ENCODE results near the gene C6orf89. TPM values are rescaled to one million over a fixed set of nuclear protein-coding genes. Genes with fewer than 3 reads are reported as not detected.

C6orf89 gene
- total RNA-seq, 6 donors from 2014 or later = 22.0 to 60.8 (median 42.5) TPM

DNA sequence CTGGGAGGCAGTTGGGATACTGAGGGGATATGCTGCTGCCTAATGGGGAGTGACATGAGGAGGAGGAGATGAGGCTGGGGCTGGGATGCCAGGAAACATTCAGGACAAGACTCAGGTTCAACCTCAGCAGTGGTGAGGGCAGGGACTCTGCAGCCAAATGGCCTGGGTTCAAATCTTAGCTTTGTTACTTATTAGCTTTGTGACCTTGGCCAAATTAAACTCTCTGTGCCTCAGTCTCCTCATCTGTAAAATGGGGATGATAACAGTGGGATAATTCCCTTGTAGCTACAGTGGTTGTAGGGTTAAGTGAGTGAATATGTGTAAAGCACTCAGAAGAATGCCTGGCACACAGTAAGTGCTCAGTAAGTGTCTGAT, 70.7 kb downstream of the C6orf89 start:
- ATAC-seq (ENCODE audit: low FRiP score in 2 of 2) = no peak
- DNase-seq = no peak
- H3K9me3 ChIP-seq = no peaks in the 10 kb centered on the region
- H3K36me3 ChIP-seq = no peaks in the 10 kb centered on the region
- H3K4me1 ChIP-seq = peaks cover 3 to 13% (median 5%) of the 10 kb centered on the region in 4 donors
- no peak overlapping the region for H3K27ac ChIP-seq
- H3K27me3 ChIP-seq = no peaks in the 10 kb centered on the region
- H3K4me3 ChIP-seq = no peak overlapping the region
- no peak for TF ChIP-seq EP300 (IDR thresholded peaks at IDR 0.05)
- TF ChIP-seq POLR2AphosphoS5 (IDR thresholded peaks at IDR 0.05) = no peak
- TF ChIP-seq, protein P1, sequence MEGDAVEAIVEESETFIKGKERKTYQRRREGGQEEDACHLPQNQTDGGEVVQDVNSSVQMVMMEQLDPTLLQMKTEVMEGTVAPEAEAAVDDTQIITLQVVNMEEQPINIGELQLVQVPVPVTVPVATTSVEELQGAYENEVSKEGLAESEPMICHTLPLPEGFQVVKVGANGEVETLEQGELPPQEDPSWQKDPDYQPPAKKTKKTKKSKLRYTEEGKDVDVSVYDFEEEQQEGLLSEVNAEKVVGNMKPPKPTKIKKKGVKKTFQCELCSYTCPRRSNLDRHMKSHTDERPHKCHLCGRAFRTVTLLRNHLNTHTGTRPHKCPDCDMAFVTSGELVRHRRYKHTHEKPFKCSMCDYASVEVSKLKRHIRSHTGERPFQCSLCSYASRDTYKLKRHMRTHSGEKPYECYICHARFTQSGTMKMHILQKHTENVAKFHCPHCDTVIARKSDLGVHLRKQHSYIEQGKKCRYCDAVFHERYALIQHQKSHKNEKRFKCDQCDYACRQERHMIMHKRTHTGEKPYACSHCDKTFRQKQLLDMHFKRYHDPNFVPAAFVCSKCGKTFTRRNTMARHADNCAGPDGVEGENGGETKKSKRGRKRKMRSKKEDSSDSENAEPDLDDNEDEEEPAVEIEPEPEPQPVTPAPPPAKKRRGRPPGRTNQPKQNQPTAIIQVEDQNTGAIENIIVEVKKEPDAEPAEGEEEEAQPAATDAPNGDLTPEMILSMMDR (IDR thresholded peaks at IDR 0.05) = no peak
- no peak for TF ChIP-seq POLR2A (IDR thresholded peaks at IDR 0.05)

DNA sequence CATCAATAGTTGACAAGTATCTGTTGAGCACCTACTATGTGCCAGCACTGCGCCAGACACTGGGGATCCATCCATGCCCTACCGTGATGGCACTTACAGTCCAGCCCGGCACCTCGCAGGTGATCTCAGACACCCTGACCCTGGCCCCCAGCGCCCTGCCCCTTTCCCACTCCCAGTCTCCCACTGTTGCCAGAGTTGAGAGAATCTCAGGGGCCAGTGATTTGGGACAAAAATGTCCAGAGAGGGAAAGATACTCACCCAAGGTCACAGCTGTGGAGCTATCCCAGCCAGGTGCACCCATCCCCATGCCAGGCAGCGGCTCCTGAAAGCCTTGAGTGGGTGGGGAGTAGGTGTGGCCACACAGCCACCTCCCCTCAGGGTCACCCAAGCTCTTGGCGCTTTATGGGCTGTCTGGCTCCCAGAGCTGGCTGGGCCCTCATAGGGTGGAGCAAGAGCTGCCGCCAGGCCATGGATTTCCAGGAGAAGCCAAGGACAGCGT, 72.1 kb downstream of the C6orf89 start:
- 82 to 87% methylated on average over 8 to 9 of the region's 9 CpGs for WGBS, 2 donors
- DNase-seq = peak in 1 of 2 donors; percentile 8
- peak in 1 of 2 donors; percentile 51 for ATAC-seq (ENCODE audit: low FRiP score in 2 of 2)

DNA sequence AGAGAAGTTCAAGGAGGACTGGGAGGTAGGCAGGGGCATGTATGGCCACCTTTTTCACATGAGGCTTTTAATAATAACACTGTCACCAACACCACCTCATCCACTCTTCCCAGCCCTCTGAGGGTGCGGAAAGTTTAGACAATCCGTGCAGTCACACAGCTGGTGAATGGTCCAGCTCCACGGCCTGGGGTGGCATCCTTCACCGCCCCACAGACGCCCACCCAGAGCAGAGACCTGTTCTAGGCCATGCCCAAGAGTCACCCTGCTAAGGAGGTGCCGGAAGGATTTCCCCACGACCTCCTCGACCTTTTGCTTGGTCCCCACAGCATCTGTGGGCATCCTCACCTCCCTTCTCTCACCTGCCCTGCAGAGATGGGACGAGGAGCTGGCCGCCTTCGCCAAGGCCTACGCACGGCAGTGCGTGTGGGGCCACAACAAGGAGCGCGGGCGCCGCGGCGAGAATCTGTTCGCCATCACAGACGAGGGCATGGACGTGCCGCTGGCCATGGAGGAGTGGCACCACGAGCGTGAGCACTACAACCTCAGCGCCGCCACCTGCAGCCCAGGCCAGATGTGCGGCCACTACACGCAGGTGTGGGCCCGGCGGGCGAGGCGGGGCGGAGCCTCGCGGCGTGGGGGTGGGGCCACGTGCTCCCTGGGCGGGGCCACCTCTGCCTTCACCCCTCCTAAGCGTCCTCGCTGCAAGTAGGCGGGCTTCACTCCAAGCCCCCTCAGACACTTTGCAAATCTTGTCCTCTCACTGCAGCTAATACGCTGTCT, 73.2 kb downstream of the C6orf89 start:
- Histone ChIP-seq H3K36me3 (no peaks in the 10 kb centered on the region), H3K27me3 (no peaks in the 10 kb centered on the region), H3K4me1 (peaks cover 10 to 23% (median 13%) of the 10 kb centered on the region in 4 donors), H3K27ac (no peak overlapping the region), H3K9me3 (no peaks in the 10 kb centered on the region), H3K4me3 (no peak overlapping the region)
- ATAC-seq (ENCODE audit: low FRiP score in 2 of 2) (no peak), DNase-seq (peak in 1 of 2 donors; percentile 83)
- no peak for TF ChIP-seq EP300 (IDR thresholded peaks at IDR 0.05)
- TF ChIP-seq POLR2A (IDR thresholded peaks at IDR 0.05) = no peak
- no peak for TF ChIP-seq POLR2AphosphoS5 (IDR thresholded peaks at IDR 0.05)
- TF ChIP-seq, protein P1 (IDR thresholded peaks at IDR 0.05) = no peak
- 87 to 92% methylated on average over 24 to 44 of the region's 44 CpGs for WGBS, 2 donors

More for the DNA sequence above, 72.1 kb downstream of the C6orf89 start:
- TF ChIP-seq, protein P1 (IDR thresholded peaks at IDR 0.05) = no peak
- TF ChIP-seq EP300 (IDR thresholded peaks at IDR 0.05) (no peak), POLR2A (IDR thresholded peaks at IDR 0.05) (no peak), POLR2AphosphoS5 (IDR thresholded peaks at IDR 0.05) (no peak)
- Histone ChIP-seq H3K4me1 (peaks cover 3 to 13% (median 5%) of the 10 kb centered on the region in 4 donors), H3K27ac (no peak overlapping the region), H3K4me3 (no peak overlapping the region), H3K27me3 (no peaks in the 10 kb centered on the region), H3K36me3 (no peaks in the 10 kb centered on the region), H3K9me3 (no peaks in the 10 kb centered on the region)

- WGBS, 2 donors = 91 to 92% methylated on average over 17 of the region's 17 CpGs
- no peak overlapping the region for H3K27ac ChIP-seq
- no peaks in the 10 kb centered on the region for H3K27me3 ChIP-seq
- ATAC-seq (ENCODE audit: low FRiP score in 2 of 2) (no peak), DNase-seq (peak in 1 of 2 donors; percentile 50)
- H3K36me3 ChIP-seq = no peaks in the 10 kb centered on the region
- TF ChIP-seq EP300 (IDR thresholded peaks at IDR 0.05) (no peak), POLR2AphosphoS5 (IDR thresholded peaks at IDR 0.05) (no peak), POLR2A (IDR thresholded peaks at IDR 0.05) (no peak)
- TF ChIP-seq, protein P1 (IDR thresholded peaks at IDR 0.05) = no peak
- H3K9me3 ChIP-seq = no peaks in the 10 kb centered on the region
- H3K4me1 ChIP-seq = peaks cover 17 to 30% (median 21%) of the 10 kb centered on the region in 4 donors
- H3K4me3 ChIP-seq = no peak overlapping the region
Measured at GRCh38 chr6:36959555-36960250, 74.0 kb downstream of the C6orf89 start.
